Islet precursor cell (in vitro differentiated cells): ENCODE data around the gene AADAT.
A peak's percentile ranks its signal among the peaks of the same experiment; 100 is the strongest.

Experiments used
- DNase-seq: peaks from one replicate; pipeline ENCODE4 v3.0.0-alpha.2; 2018

AADAT gene

DNA sequence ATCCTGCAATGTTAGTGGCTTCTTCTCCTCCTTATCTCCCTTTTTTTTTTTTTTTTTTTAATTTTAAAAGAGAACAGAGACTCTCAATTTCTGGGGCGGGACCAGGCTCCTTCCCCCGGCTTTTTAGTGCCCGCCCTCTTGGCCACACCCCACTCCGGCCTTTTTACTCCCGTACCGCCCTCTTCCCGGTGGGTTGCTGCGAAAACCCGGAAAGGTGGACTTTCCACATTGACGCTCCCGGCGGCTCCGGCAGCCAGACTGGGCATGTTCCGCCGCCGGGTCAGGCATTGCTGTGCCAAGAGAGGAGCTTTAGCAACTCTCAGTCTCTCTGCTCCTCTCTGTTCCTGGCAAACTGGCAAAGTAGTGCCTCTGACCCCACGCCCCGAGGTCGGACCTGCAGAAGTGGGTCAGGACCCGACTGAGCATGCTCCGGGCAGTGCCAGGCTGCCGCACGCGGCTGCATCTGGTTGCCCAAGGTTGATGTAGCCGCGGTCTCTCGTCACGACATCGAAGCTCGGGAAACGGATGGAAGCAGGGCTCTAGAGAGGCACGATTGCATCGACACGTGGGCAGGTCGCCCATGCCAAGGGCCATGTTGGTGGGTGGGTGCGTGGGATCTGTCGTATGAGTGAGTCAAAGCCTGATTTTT lies 62.5 kb downstream of the AADAT start:
- peak; percentile 97 for DNase-seq

DNA sequence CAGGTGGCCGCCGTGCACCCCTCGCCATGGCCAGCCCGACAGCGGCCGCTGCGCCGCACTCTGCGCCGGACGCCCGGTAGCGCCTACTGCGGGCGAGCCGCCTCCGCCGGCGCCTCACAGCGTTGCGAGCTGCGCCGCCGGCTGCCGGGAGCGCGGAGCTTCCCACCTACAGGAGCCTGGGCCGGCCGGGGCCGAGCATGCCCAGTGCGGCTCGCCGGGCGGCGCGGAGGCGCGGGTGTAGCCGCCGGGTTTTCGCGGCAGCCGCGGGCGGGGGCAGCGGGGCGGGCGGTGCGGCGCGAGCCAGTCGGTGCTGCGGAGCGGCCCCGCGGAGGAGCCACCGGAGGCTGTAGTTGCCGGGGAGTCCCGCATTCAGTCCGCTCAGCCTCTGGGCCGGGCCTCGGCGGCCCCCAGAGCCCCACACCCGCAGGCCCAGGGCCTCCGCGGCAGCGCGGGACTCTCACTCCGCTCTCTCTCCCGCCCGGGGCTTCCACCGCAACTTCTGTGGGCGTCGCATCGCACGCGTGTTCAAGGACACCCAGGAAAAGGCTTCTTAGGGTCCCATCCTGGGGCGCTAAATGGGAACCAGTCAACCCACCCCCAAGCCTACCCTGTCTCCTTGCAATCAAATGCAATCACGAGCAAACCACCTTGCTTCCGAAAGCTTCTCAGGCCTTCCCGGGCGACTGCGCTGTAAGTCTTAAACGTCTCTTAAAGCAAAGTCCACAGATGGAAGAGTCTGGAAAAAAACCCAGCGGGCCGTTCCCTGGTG lies 63.3 kb downstream of the AADAT start, which contains the start of gene MFAP3L:
MFAP3L (minus strand) TSS at position 143 of the 769 bp plus-strand sequence. CDS start 20,518 bp downstream, outside the sequence.
- DNase-seq = peak; percentile 96

DNA sequence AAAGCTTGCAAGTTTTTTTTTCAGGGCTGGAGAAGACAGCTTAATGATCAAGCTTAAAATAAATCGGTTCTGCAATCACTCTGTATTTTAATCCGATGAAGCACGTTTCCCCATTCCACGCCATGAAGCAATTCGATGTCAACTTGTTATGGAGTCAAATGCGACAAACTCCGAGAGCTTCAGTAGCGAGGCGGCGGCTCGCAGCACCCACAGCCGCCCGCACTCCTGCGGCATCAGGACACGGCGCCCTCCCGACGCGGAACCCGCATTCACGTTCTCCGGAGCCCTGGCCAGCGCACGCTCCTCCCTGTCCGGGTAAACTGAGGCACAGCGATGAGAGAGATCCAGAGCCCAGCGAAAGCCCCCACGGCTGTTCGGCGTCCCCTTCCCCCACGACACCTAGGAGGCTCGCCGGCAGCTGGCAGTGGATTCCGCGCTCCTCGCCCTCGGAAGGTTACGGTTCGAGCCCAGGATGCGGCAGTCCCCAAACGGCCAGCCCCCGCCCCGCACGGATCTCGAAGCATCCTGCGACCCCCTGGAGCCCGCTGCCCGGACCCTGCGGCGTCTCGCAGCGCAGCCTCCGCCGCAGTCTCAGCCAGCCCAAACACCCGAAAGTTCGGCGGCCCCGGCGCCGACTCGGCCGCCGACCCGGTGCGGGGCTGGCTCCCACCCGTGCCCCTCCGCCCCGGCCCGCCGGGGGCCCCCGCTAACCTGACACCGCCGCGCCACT lies 64.1 kb downstream of the AADAT start:
- peak; percentile 69 for DNase-seq

GRCh38 chr4:170022211-170022610 lies 67.5 kb downstream of the AADAT start:
- no peak for DNase-seq

DNA sequence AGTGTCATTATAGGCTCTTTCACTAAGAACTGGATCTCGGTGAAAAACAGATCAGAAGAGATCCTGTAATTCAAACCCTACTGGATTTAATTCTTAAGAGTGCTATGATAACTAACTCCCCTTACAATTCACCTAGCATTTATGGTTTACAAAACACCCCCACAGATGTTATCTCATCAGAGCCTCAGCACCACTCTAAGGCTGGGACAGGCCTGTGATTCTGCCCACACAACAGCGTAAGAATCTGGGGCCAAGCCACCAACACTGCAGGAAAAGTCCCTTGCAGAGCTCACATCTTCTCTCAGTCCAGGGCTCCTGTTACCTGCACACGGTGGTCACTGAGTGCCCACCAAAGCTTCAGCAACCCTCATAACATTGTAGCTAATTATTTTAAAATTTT lies 72.5 kb downstream of the AADAT start:
- DNase-seq = peak; percentile 29

DNA sequence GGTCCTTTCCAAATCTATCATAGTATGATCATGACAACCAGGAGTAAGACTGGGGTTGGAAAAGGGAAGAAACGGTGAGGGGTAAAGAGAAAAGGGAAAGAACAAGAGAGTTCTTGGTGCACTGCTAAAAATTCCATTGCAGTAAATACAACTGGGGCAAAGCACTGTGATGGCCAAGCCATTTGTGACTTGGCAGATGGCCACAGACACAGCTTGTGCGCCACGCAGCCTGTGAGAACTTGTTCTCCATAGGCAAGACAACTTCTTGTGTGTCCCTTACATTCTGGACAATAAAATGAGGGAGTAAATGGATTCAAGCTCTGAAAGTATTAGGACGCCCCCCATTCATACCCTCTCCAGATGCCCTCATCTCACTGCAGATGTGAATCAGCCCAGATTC lies 74.5 kb downstream of the AADAT start:
- DNase-seq = peak; percentile 32

GRCh38 chr4:170014359-170015011 lies 75.3 kb downstream of the AADAT start:
- DNase-seq = no peak

GRCh38 chr4:170012629-170012958 lies 77.2 kb downstream of the AADAT start:
- DNase-seq = no peak

- DNase-seq = no peak
These were observed 77.7 kb downstream of the AADAT start for GRCh38 chr4:170011921-170012628.
